Inferior parietal cortex (tissue), 1 donor: ENCODE data around the gene TRABD2B.

Experiments
- DNase-seq: peaks from one replicate; pipeline ENCODE4 v3.0.0-alpha.2; 2016; ENCODE audit errors: extremely low spot score

TRABD2B gene

DNA sequence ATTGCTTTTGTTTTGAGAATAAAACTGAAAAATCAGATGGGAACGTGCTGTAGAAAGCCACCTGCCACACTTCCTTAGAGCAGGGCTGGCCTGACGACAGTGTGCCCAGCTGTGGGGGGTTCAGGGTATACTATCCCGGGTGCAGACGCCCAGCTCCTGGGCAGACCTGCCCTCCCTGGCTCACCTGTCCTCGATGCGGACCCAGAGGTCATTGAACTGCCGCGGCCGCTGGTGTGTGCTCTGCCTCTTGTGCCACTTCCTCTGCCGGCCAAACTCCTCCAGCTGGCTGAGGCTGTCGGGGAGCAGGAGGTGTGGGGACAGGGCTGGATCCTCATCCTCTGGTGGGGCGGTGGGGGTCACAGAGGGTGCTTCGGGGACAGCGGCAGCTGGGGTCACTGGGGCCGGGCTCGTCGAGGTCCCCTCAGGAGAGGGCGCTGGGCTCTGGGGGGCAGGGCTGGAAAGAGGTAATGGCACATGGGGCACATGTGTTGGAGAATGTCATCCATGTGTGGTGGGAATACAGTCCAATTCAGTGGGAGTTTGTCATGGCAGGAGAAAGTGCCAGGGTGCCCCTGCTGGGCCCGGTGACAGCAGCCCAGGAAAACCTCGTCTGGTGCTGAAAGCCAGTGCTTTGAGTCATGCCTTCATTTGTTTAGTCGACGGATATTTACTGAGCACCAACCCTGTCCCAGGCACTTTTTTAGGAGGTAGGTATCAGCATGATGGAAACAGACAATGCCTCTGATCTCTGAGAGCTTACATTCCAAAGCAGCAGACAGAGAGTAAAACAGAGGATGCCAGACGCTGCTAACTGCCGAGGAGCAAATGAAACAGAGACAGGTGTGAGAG, 222.0 kb downstream of the TRABD2B start:
- no peak for DNase-seq

GRCh38 chr1:47772960-47773682, 224.1 kb downstream of the TRABD2B start:
- no peak for DNase-seq

- DNase-seq, result no peak
These were observed 224.9 kb downstream of the TRABD2B start for GRCh38 chr1:47772281-47772680.

DNA sequence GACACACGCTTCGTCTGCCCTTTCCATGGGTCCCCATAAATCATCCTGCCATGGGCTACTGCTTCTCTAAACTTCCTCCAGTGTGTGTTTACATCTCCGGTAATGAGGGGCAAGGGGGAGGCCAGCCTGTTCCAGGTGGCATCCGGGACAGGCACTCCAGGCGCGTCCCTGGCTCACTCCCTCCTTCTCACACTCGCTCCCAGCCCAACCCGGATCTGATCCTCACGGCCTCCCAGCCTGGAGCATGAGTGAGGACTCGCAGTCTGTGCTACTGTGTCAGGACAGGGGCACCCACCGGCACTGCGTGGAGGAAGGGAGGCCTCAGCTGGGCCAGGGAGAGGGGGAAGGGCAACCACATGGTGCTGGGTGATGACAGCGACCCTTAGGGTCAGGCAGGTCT, 225.4 kb downstream of the TRABD2B start:
- no peak for DNase-seq

GRCh38 chr1:47769983-47770382, 227.2 kb downstream of the TRABD2B start:
- DNase-seq, result no peak

DNA sequence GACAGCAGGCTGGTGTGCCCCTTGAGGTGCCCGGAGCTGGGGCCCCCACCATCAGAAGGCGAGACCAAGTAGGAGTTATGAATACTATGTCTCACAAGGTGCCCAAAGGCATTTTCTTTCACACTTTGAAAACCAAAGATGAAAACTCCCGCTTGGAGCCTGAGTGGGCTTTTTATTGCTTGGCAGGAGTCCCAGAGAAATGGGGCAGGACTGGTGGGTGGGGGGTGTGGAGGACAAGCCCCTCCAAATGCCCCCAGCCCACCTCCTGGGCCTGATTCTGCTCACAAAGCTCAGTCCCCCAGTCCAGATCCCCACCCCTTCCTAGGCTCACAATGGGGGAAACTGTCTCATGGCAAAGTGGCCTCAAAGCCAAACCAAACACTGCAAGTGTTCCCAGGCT, 227.9 kb downstream of the TRABD2B start:
- no peak for DNase-seq

DNA sequence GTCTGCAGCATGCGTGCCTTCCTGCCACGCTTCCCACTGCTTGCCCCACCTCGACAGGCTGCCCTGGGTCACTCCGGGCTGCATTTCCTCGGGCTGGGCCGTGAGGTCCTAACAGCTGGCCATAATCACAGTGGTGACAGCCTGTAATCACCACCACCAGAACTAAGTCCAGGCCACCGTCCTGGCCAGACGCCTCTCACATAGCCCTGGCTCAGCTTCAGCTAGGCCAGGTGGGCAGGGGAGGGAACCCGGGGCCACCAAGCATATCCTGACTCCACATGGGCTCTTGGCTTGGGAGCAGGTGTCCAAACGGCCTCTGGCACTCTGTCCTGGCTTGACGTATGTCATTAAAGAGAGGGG, 229.5 kb downstream of the TRABD2B start:
- no peak for DNase-seq

GRCh38 chr1:47766832-47767740, 230.1 kb downstream of the TRABD2B start:
- DNase-seq, result no peak

- DNase-seq, result no peak
These were observed 231.3 kb downstream of the TRABD2B start for GRCh38 chr1:47765742-47766485.

DNA sequence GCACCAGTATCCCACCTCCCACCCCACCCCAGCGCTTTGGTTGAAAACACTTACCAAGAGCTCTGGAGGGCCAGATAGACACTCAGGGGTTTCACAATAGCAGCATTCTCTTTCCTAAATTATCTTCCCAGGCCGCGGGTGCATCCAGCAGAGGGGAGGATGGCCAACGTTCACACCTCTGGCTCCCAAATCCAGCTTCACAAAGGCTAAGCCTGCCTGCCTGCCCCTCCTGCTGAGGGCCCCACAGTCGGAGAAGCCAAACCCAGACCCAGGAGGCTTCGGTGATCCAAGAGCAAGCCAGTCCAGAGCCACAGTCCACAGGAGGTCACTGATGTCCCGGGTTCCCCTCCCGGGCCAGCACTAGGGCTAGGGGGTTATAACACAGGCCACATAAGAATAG, 231.9 kb downstream of the TRABD2B start:
- no peak for DNase-seq

GRCh38 chr1:47764461-47765046, 232.6 kb downstream of the TRABD2B start:
- DNase-seq, result no peak

DNA sequence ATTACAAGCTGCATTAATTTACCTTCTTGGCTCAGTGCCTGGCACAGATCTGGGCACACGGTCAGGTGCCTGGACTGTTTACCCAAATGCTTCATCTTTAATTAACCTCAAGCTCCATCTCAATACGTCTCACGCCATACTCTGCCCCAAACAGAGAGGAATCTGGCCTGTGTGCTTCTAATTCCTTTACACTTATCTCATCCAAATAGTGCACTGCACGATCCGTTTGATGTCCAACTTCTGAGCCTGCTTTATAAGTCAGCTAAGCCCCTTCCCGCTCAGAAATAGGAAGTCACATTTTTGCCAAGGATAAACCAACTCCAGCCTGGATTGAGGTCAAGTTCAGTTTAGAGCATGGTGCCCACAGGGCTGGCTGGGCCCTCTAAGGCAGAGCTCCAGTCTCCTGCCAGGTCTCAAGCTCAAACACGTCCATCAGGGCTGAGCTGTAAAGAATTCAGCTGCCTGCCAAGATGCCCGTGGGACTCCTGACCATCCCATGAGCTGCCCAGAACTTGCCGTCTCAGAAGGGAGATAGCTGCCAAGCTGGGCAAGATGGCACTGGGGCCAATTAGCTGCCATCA, 233.5 kb downstream of the TRABD2B start:
- no peak for DNase-seq

DNA sequence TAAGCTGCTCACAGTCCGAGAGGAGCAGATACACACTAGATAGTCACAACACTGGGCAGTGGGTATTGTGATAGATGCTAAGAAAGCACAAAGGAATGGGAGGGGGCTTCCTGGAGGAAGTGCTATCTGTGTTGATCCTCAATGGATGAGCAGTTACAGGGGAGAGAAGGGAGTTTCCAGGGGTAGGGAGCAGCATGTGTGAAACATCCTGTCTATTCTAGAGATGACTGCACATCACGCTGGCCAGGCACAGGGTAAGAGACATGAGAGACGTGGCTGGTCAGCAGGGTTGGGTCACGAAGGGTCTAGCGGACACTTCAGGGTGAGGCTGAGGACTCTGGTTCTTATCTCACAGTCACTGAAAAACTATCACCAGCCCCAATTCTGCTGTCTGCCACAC, 235.2 kb downstream of the TRABD2B start:
- DNase-seq, result no peak

- no peak for DNase-seq
These were observed 235.8 kb downstream of the TRABD2B start for GRCh38 chr1:47761201-47761930.

DNA sequence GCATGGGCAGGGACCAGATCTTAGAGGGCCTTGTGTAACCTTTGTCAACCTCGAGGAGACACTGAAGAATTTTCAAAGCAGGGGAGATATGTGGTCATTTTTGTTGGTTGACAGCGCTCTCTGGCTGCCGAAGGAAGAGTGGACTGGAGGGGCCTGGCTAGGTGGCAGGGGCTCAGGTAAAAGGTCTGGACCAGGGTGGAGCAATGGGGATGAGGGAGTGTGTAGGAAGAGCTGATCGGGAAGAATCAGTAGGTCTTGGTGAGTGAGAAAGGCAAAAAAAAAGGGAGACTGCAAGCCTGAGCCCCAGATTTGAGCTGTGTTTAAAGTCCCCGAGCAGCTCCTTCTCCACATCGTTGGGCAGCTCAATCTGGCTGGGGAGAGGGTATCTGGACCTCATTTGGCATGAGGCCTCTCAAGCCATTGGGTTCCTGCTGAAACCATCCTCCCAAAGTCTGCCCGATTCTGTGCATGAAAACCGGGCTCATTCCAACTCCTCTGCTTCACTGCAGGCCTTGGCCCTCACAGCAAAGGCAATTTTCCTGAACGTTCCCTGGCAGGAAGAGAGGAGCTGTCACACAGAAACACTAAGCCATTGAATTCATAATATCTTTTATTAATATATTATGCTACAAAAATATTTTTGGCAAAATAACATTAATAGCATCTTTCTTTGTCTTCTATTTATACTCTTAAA, 237.1 kb downstream of the TRABD2B start:
- no peak for DNase-seq

GRCh38 chr1:47759251-47759935, 237.8 kb downstream of the TRABD2B start:
- no peak for DNase-seq

DNA sequence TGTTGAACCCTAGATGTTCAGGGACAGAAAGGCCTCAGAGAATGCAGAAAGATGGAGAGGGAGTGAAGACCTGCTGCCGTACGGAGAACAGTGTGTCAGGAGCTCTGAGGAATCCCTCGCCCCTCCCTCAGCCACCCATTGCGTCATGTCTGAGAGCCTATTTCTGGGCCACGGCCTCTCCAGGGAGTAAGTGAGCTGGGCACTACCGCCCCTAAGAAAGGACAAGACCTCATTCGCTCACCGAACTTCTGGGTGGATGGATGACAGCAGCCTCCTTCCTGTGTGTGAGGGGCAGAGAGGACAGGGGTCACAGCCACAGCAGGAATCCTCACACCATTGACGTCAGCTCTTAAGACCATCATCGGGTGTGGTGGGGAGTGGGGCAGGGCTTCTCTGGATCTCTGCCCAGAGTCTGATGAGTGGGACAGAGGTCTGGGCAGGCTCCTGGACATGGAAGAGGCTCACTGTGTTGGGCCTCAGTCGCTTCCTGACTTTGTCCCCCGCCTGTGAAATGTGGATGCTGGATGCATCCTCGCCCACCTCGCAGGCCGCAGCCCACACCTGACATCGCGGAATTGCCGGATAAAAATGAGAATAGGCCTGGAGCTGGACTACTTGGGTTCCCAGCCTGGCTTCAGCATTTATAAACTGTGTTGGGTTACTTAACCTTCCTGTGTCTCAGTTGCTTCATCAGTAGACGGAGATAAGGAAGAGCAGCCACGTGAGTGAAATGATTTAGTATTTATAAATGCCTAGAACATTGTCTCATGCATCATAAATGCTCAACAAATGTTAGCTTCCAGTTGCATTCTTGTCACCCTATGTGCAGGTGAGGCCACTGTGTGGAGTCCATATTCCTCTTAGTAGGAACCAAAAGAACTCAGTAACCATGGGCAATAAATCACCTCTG, 238.6 kb downstream of the TRABD2B start:
- DNase-seq, result no peak
